GM12878 (cell line): ENCODE results near the gene NAA20. TPM values are rescaled to one million over a fixed set of nuclear protein-coding genes. Genes with fewer than 3 reads are reported as not detected.

Experiments used
- ATAC-seq: fragments of 200-7000 bp; cut with Tn5 transposase; 3 replicates; pipeline ENCODE4 v1.9.1; 2020; ENCODE audit warnings: mild to moderate bottlenecking, moderate library complexity
- BruUV-seq: library from RNA; stranded (reverse); fragments of 400-500 nt; replicated peaks from 2 replicates; lab custom pipeline; 2021; lab: Mats Ljungman, UMichigan
- CTCF ChIA-PET: fragments of 300-600 bp; sonication (Branson Sonifier 250); formaldehyde crosslinking; extraction: SDS; loops from one replicate; lab custom pipeline; 2021; ENCODE audit warnings: inconsistent platforms; lab: Yijun Ruan, JAX
- POLR2A ChIA-PET: fragments of 350-600 bp; formaldehyde crosslinking; extraction: SDS; loops from one replicate; lab custom pipeline; 2021; ENCODE audit warnings: inconsistent platforms; lab: Charles Lee
- RAD21 ChIA-PET: fragments of 300-600 bp; sonication (Branson Sonifier 250); formaldehyde crosslinking; loops from one replicate; lab custom pipeline; 2023; ENCODE audit warnings: antibody characterized with exemption; ENCODE audit not compliant: unreplicated experiment; lab: Charles Lee
- SMC1A ChIA-PET: fragments of 300-600 bp; sonication (Branson Sonifier 250); formaldehyde crosslinking; loops from one replicate; lab custom pipeline; 2023; ENCODE audit not compliant: unreplicated experiment, uncharacterized antibody; lab: Charles Lee
- DNase-seq: peaks from one replicate; pipeline ENCODE4 v3.0.0-alpha.2; 2011; ENCODE audit warnings: low read depth, low spot score
- FAIRE-seq: peaks from 3 replicates; lab custom pipeline; 2011; peaks lifted over from hg19 to GRCh38; lab: Jason Lieb, UNC
- H2AFZ ChIP-seq: 2 replicates; pipeline ENCODE4 v1.6.0; 2011; ENCODE audit warnings: low read depth, low read length, control low read depth; ENCODE audit not compliant: control insufficient read depth
- H3K27ac ChIP-seq: 2 replicates; pipeline ENCODE4 v1.5.1; 2011; ENCODE audit warnings: control low read depth; ENCODE audit not compliant: control insufficient read depth, insufficient read depth
- H3K27me3 ChIP-seq, 2 experiments: replicated peaks in 1 of 2; 2 replicates each; pipeline versions ENCODE4 v1.6.0 to v1.6.1; 2011; ENCODE audit warnings: low read length in 1 of 2; ENCODE audit not compliant: control insufficient read depth in 2 of 2, insufficient read depth in 2 of 2
- H3K36me3 ChIP-seq, 2 experiments: 2 replicates each; pipeline ENCODE4 v1.5.1; 2011; ENCODE audit warnings: low read length in 1 of 2; ENCODE audit not compliant: control insufficient read depth in 2 of 2, insufficient read depth in 2 of 2
- H3K4me1 ChIP-seq: 2 replicates; pipeline ENCODE4 v1.6.1; 2011; ENCODE audit warnings: mild to moderate bottlenecking, low read length, moderate library complexity, mixed read lengths; ENCODE audit not compliant: control insufficient read depth, insufficient read depth
- H3K4me2 ChIP-seq: 2 replicates; pipeline ENCODE4 v1.6.0; 2011; ENCODE audit warnings: control low read depth; ENCODE audit not compliant: control insufficient read depth, insufficient read depth
- H3K4me3 ChIP-seq: fragments of 200-600 bp; sonication (generic); 2 replicates; pipeline ENCODE4 v1.5.1; 2016
- H3K79me2 ChIP-seq: 2 replicates; pipeline ENCODE4 v1.6.0; 2011; ENCODE audit warnings: low read length; ENCODE audit not compliant: control insufficient read depth, insufficient read depth
- H3K9ac ChIP-seq: 2 replicates; pipeline ENCODE4 v1.8.0; 2011; ENCODE audit warnings: low read length, control low read depth, mixed read lengths; ENCODE audit not compliant: control insufficient read depth, insufficient read depth
- H3K9me3 ChIP-seq: replicated peaks from 3 replicates; pipeline ENCODE4 v1.5.1; 2011; ENCODE audit warnings: mild to moderate bottlenecking, low read length; ENCODE audit not compliant: control insufficient read depth, insufficient read depth
- H4K20me1 ChIP-seq: 2 replicates; pipeline ENCODE4 v1.6.0; 2011; ENCODE audit not compliant: control insufficient read depth, insufficient read depth
- CEBPB ChIP-seq, 2 experiments: fragments of 150-350 bp in 1 of 2; IDR thresholded peaks; 2 replicates each; pipeline ENCODE4 v1.6.1; 2012 to 2014; ENCODE audit warnings: low read depth in 2 of 2, low read length in 2 of 2, borderline replicate concordance in 1 of 2, inconsistent platforms in 1 of 2
- DPF2 ChIP-seq: fragments of 450-650 bp; IDR thresholded peaks from 2 replicates; pipeline ENCODE4 v1.6.1; 2017; ENCODE audit warnings: mild to moderate bottlenecking
- ETV6 ChIP-seq, 2 experiments: fragments of 450-650 bp in 1 of 2; IDR thresholded peaks in 1 of 2; conservative IDR thresholded peaks in 1 of 2; 2 replicates each; pipeline ENCODE4 v1.6.1; 2014; ENCODE audit warnings: antibody characterized with exemption in 1 of 2, borderline replicate concordance in 1 of 2, low read depth in 1 of 2, mild to moderate bottlenecking in 1 of 2, moderate library complexity in 1 of 2
- FOXM1 ChIP-seq: IDR thresholded peaks from 2 replicates; pipeline ENCODE4 v1.6.1; 2012; ENCODE audit warnings: low read depth, mild to moderate bottlenecking, inconsistent platforms, low read length, moderate library complexity
- HDGF ChIP-seq: fragments of 450-650 bp; IDR thresholded peaks from 2 replicates; pipeline ENCODE4 v1.6.1; 2016; ENCODE audit warnings: antibody characterized with exemption
- MTA2 ChIP-seq: fragments of 450-650 bp; IDR thresholded peaks from 2 replicates; pipeline ENCODE4 v1.6.1; 2016; ENCODE audit warnings: low read depth, mild to moderate bottlenecking, moderate library complexity
- NR2C2 ChIP-seq: IDR thresholded peaks from 2 replicates; pipeline ENCODE4 v1.6.1; 2011; ENCODE audit warnings: borderline replicate concordance, low read depth; ENCODE audit not compliant: control insufficient read depth, insufficient read length
- PAX5 ChIP-seq: IDR thresholded peaks from 2 replicates; pipeline ENCODE4 v1.6.1; 2011; ENCODE audit warnings: low read depth, low read length, borderline replicate concordance
- PAX8 ChIP-seq: fragments of 450-650 bp; IDR thresholded peaks from 2 replicates; pipeline ENCODE4 v1.6.1; 2017; ENCODE audit warnings: mild to moderate bottlenecking, moderate library complexity
- RBBP5 ChIP-seq: fragments of 200-600 bp; sonication (generic); conservative IDR thresholded peaks from 2 replicates; pipeline ENCODE4 v1.6.1; 2016
- SUZ12 ChIP-seq: fragments of 200-600 bp; sonication (generic); IDR thresholded peaks from one replicate; pipeline ENCODE4 v1.6.1; 2018; ENCODE audit warnings: antibody characterized with exemption, mild to moderate bottlenecking; ENCODE audit not compliant: unreplicated experiment
- ZNF24 ChIP-seq: fragments of 450-650 bp; IDR thresholded peaks from 2 replicates; pipeline ENCODE4 v1.6.1; 2017; ENCODE audit warnings: antibody characterized with exemption, mild to moderate bottlenecking
- ZNF622 ChIP-seq: fragments of 450-650 bp; IDR thresholded peaks from 2 replicates; pipeline ENCODE4 v1.6.1; 2017; ENCODE audit warnings: mild to moderate bottlenecking, inconsistent platforms
- ZZZ3 ChIP-seq: IDR thresholded peaks from 2 replicates; pipeline ENCODE4 v1.6.1; 2011; ENCODE audit warnings: low read depth; ENCODE audit not compliant: control insufficient read depth, insufficient read length
- WGBS: methylation state at CpG from one replicate; pipeline ENCODE4 v1.1.6; 2016; ENCODE audit warnings: low lambda C conversion rate; ENCODE audit not compliant: insufficient replicate concordance, insufficient coverage; ENCODE audit errors: missing lambda C conversion rate; 5-methylcytosine and 5-hydroxymethylcytosine counted together
- in situ Hi-C: fragments of 300-500 bp; cut with MboI; formaldehyde crosslinking; loops from 9 replicates; pipeline ENCODE4 v1.14.3; 2018; ENCODE audit warnings: mixed read lengths
- intact Hi-C: fragments of 100-400 bp; cut with micrococcal nuclease; formaldehyde crosslinking; loops from one replicate; pipeline ENCODE4 v1.14.2; 2022; ENCODE audit not compliant: unreplicated experiment
- polyA plus RNA-seq, 11 experiments: library from polyadenylated mRNA; depleted of rRNA in 4 of 11; unstranded in 6 of 11; stranded (reverse) in 5 of 11; fragments of >200 nt; fragmentation: Nextera tagmentation in 4 of 11; fragmentation: Illumina TruSeq in 1 of 11; extraction: Ambion mirVana in 4 of 11; extraction: Trizol in 1 of 11; gene quantifications; 1 replicate in 1 of 11; 2 replicates in 10 of 11; pipeline versions ENCODE4 v1.2.1 to v1.2.3, GENCODE V29; 2011 to 2016; ENCODE audit warnings: inconsistent platforms in 2 of 11, missing spikeins in 2 of 11, low read depth in 1 of 11
- total RNA-seq, 4 experiments: library from RNA; depleted of rRNA in 3 of 4; stranded (reverse); fragments of >200 nt in 3 of 4; fragmentation: Illumina TruSeq in 1 of 4; extraction: Trizol in 1 of 4; gene quantifications; 2 replicates each; pipeline versions ENCODE4 v1.2.1 to v1.2.3, GENCODE V29; 2013 to 2021
- TF ChIP-seq, protein P1 (sequence below): fragments of 450-650 bp; formaldehyde crosslinking; IDR thresholded peaks from 2 replicates; pipeline ENCODE4 v1.4.0; 2020; ENCODE audit warnings: mild to moderate bottlenecking, moderate library complexity

Gene NAA20
- total and polyA plus RNA-seq, 10 of the 15 experiments (the other 5 are each of a cell fraction or from before 2014, with no cell fraction given) = 48.3 to 366 (median 89.1) TPM

DNA sequence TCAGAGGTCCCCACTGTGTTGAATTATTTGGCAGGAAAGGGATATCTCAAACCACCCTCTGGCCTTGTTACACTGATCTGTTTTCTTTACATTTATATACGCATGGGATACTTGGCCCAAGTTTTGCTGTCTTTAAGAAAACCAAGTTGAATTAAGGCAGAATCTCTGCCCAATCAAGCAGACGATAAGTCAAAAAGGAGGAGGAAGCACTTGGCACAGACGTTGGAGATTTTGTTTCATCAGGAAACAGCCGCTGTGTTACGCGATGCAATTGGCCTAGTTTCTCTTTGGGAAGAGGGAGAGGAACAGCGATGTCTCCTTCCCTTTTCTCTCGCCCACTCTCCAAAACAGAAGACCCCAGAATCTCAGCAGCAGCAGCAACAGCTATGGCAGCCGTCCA lies 20.2 kb upstream of the NAA20 start:
- H4K20me1 ChIP-seq = no peaks in the 10 kb centered on the region
- H3K27ac ChIP-seq = no peak overlapping the region
- intact Hi-C loops = no loop called here
- no peak for DNase-seq
- BruUV-seq = no TSS peak
- ChIA-PET SMC1A (interaction anchor here (1.0 to 3.7 kb wide), 2 partner anchors 93 to 211 kb away, joined by 3 to 20 read pairs; no protein-coding TSS in a partner anchor), RAD21 (interaction anchor here (2.1 kb wide), 1 partner anchor 211 kb away, joined by 6 read pairs; no protein-coding TSS in a partner anchor), CTCF (interaction anchor here (1.0 to 2.0 kb wide), 4 partner anchors 85 to 214 kb away, joined by 4 to 6 read pairs (median 5); no protein-coding TSS in a partner anchor), POLR2A (no interaction called here)
- in situ Hi-C loops = loop anchor here (5.0 kb wide), 3 partner anchors 95 to 310 kb away; no protein-coding TSS in a partner anchor
- ATAC-seq = no peak
- H2AFZ ChIP-seq = no peak overlapping the region
- H3K79me2 ChIP-seq = no peaks in the 10 kb centered on the region
- H3K9me3 ChIP-seq = no peaks in the 10 kb centered on the region
- no peak overlapping the region for H3K4me3 ChIP-seq
- 54% methylated on average over 8 of the region's 9 CpGs for WGBS
- TF ChIP-seq CEBPB (IDR thresholded peaks at IDR 0.05; ENCODE audit: borderline replicate concordance in 1 of 2, low read depth in 2 of 2, low read length in 2 of 2) (no peak), ZZZ3 (no peak), ZNF622 (no peak), HDGF (no peak), ETV6 (conservative IDR thresholded peaks at IDR 0.05 in 1 of 2, IDR thresholded peaks at IDR 0.05 in 1 of 2; ENCODE audit: borderline replicate concordance in 1 of 2, low read depth in 1 of 2) (no peak), PAX8 (no peak), ZNF24 (no peak), DPF2 (no peak), PAX5 (no peak), NR2C2 (no peak), RBBP5 (no peak), FOXM1 (no peak), MTA2 (no peak), SUZ12 (no peak)
- TF ChIP-seq, protein P1, sequence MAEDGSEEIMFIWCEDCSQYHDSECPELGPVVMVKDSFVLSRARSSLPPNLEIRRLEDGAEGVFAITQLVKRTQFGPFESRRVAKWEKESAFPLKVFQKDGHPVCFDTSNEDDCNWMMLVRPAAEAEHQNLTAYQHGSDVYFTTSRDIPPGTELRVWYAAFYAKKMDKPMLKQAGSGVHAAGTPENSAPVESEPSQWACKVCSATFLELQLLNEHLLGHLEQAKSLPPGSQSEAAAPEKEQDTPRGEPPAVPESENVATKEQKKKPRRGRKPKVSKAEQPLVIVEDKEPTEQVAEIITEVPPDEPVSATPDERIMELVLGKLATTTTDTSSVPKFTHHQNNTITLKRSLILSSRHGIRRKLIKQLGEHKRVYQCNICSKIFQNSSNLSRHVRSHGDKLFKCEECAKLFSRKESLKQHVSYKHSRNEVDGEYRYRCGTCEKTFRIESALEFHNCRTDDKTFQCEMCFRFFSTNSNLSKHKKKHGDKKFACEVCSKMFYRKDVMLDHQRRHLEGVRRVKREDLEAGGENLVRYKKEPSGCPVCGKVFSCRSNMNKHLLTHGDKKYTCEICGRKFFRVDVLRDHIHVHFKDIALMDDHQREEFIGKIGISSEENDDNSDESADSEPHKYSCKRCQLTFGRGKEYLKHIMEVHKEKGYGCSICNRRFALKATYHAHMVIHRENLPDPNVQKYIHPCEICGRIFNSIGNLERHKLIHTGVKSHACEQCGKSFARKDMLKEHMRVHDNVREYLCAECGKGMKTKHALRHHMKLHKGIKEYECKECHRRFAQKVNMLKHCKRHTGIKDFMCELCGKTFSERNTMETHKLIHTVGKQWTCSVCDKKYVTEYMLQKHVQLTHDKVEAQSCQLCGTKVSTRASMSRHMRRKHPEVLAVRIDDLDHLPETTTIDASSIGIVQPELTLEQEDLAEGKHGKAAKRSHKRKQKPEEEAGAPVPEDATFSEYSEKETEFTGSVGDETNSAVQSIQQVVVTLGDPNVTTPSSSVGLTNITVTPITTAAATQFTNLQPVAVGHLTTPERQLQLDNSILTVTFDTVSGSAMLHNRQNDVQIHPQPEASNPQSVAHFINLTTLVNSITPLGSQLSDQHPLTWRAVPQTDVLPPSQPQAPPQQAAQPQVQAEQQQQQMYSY (CRISPR knock-in tag) = no peak
- no peaks in the 10 kb centered on the region for H3K36me3 ChIP-seq
- no peak for FAIRE-seq
- H3K4me2 ChIP-seq = no peak overlapping the region
- H3K9ac ChIP-seq = no peak overlapping the region
- H3K4me1 ChIP-seq = no peaks in the 10 kb centered on the region
- no peaks in the 10 kb centered on the region; a peak in 1 of 4 replicates for H3K27me3 ChIP-seq
